Esophagus muscularis mucosa (tissue), 3 donors: Measurements from ENCODE around the gene ABCD4.

Experiments used
- CTCF ChIP-seq, 3 experiments: fragments of 200-600 bp in 2 of 3; fragments of 450-650 bp in 1 of 3; sonication (generic) in 2 of 3; IDR thresholded peaks; one replicate each; pipeline ENCODE4 v1.5.1; 2017 to 2019; ENCODE audit warnings: antibody characterized with exemption in 3 of 3, mild to moderate bottlenecking in 2 of 3, moderate library complexity in 1 of 3
- POLR2A ChIP-seq: fragments of 450-650 bp; IDR thresholded peaks from one replicate; pipeline ENCODE4 v1.6.1; 2017; ENCODE audit warnings: antibody characterized with exemption, moderate library complexity, mild to moderate bottlenecking, low read depth
- POLR2AphosphoS5 ChIP-seq, 2 donors: sonication (generic); formaldehyde crosslinking; IDR thresholded peaks; one replicate each; pipeline ENCODE4 v1.6.1; 2017; ENCODE audit warnings: antibody characterized with exemption in 2 of 2

DNA sequence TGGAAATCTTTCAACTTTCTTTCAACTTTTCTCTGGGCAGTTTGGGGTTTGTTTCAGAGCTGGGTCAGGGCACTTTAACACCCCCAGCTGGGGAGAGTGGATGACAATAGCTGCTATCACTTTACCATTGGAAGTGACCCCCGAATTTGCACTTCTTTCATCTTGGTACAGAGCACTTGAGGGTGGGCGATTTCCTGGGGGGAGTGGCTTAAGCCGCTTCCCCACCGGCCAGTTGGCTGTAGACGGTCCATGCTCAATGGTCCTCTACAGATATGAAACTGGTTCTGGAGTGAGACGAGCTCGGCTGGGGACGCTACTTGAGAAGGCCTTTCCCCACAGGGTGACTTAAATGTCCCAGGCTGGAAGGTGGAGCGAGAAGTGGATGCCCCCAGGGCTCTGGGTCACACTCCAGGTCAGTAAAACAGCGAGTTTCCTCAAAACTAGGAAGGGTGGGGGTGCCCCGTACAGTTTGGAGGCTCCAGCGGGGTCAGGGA is 45.6 kb upstream of the ABCD4 start, which contains the start of gene VRTN:
- TF ChIP-seq CTCF (IDR thresholded peaks at IDR 0.05), result no peak
- TF ChIP-seq POLR2AphosphoS5 (IDR thresholded peaks at IDR 0.05), result no peak
- no peak for TF ChIP-seq POLR2A
